GM20000 (cell line): ENCODE measurements around the gene TEX53.

Source experiments
- DNase-seq: peaks from one replicate; pipeline ENCODE4 v3.0.0; 2012; ENCODE audit warnings: low spot score
- CTCF ChIP-seq: IDR thresholded peaks from 2 replicates; pipeline ENCODE4 v1.5.1; 2012; ENCODE audit warnings: mild to moderate bottlenecking, control low read depth; ENCODE audit errors: extremely low read depth, missing control alignments

The TEX53 gene

DNA sequence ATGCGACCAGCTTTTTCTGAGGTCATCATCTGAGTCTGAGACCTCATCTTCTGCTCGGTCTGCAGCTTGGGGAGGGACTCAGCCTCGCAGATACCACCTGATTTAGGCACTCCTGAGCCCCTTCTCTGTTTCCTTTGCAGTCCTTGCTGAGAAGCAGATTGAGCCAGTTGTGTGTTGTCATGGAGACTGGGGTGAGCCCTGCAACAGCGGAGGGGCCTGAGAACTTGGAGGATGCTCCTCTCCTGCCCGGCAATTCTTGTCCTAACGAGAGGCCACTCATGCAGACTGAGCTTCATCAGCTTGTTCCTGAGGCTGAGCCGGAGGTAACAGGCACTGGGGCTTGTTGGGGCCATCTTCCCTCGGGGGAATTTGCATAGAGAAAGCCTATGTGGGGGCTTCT, 19.2 kb downstream of the TEX53 start:
- no peak for TF ChIP-seq CTCF
- no peak for DNase-seq

DNA sequence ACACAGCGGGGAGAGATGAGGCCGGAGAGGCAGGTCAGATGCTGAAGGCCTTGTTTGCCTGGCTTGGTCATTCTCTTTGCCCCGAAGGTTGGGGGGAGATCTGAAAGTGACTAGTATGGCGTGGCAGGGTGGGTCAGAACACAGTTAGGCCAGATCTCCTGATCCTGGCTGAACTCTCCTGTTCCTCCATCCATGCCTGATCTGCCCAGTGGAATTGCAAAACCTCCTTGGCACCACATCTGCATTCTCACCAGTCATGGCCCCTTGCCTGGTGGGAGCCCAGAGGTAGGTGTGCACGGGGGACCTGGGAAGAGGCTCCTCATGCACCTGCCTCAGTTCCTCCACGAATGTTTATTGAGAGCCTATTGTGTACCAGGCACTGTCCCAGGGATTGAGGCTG, 23.2 kb downstream of the TEX53 start:
- no peak for DNase-seq
- TF ChIP-seq CTCF = no peak

GRCh38 chr9:114633438-114634089, 24.0 kb downstream of the TEX53 start:
- TF ChIP-seq CTCF = no peak
- no peak for DNase-seq

GRCh38 chr9:114631166-114631565, 26.4 kb downstream of the TEX53 start:
- TF ChIP-seq CTCF = no peak
- DNase-seq = no peak

DNA sequence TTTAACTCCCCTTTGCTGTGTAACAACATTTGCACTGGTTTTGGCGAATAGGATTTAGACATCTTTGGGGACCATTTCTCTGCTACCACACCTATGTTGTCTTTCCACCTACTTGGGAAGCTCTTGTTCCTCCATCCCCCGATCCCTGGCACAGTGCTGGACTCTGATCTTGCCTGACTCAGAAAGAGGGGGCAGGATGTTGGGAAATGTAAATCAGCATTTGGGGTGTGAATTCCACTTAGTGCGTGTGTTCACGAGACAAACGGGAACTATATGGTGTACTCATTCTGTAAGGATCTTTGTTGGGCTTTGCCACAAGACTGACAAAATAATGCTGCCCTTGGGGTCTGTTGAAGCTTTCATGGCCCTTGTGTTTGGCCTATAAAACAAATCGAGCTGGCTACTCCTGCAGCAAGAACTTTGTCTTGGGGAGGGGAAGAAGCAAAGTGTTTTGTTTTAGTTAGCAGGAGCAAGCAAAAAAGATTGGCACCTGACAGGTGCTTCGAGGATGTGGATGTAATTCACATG, 28.0 kb downstream of the TEX53 start:
- no peak for TF ChIP-seq CTCF
- no peak for DNase-seq

- no peak for TF ChIP-seq CTCF
- no peak for DNase-seq
Measured at GRCh38 chr9:114627553-114627952, 30.1 kb downstream of the TEX53 start.

- no peak for TF ChIP-seq CTCF
Measured at GRCh38 chr9:114626415-114627020, 31.1 kb downstream of the TEX53 start.

More at GRCh38 chr9:114626415-114627020, 31.1 kb downstream of the TEX53 start:
- no peak for DNase-seq
